Measurements from ENCODE around the gene TFEB.

DNA sequence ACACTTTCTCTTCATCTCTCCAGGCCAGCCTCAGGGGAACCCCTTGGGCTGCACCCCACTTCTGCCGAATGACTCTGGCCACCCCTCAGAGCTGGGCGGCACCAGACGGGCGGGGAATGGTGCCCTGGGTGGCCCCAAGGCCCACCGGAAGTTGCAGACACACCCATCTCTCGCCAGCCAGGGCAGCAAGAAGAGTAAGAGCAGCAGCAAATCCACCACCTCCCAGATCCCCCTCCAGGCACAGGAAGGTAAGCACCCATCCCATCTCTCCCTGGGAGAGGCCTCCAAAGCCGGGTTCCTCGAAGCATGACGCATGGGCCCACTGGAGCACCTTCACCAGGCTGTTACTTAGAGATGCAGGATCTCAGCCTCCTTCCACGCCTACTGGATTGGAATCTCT lies 85.8 kb downstream of the TFEB start:
- TF ChIP-seq, protein P1, sequence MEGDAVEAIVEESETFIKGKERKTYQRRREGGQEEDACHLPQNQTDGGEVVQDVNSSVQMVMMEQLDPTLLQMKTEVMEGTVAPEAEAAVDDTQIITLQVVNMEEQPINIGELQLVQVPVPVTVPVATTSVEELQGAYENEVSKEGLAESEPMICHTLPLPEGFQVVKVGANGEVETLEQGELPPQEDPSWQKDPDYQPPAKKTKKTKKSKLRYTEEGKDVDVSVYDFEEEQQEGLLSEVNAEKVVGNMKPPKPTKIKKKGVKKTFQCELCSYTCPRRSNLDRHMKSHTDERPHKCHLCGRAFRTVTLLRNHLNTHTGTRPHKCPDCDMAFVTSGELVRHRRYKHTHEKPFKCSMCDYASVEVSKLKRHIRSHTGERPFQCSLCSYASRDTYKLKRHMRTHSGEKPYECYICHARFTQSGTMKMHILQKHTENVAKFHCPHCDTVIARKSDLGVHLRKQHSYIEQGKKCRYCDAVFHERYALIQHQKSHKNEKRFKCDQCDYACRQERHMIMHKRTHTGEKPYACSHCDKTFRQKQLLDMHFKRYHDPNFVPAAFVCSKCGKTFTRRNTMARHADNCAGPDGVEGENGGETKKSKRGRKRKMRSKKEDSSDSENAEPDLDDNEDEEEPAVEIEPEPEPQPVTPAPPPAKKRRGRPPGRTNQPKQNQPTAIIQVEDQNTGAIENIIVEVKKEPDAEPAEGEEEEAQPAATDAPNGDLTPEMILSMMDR (IDR thresholded peaks at IDR 0.05; ENCODE audit: low read depth, low read length, poor library complexity, severe bottlenecking), result no peak
- no peak for TF ChIP-seq EZH2phosphoT487 (IDR thresholded peaks at IDR 0.05; ENCODE audit: borderline replicate concordance, low read length)

Data from DOHH2 (cell line).